ENCODE measurements around the gene PGBD5. TPM values are rescaled to one million over a fixed set of nuclear protein-coding genes. Genes with fewer than 3 reads are reported as not detected.

Gene PGBD5
- total RNA-seq, 6 experiments from 2014 or later: 0.05 TPM; not detected in 5

GRCh38 chr1:230385930-230386329 lies 40.2 kb downstream of the PGBD5 start:
- Mint-ChIP-seq H3K4me3 (no peak overlapping the region), H3K27ac (no peak overlapping the region), H3K9me3 (peaks cover 41% of the 10 kb centered on the region), H3K4me1 (ENCODE audit: low read depth) (no peaks in the 10 kb centered on the region), H3K27me3 (ENCODE audit: insufficient read depth) (no peaks in the 10 kb centered on the region), H3K36me3 (ENCODE audit: low read depth) (no peaks in the 10 kb centered on the region)
- DNase-seq: no peak
- no peak for TF ChIP-seq CTCF (IDR thresholded peaks at IDR 0.05)

- H3K4me1 Mint-ChIP-seq (ENCODE audit: low read depth): no peaks in the 10 kb centered on the region
- no peak overlapping the region for H3K27ac Mint-ChIP-seq
- H3K4me3 Mint-ChIP-seq: no peak overlapping the region
- peaks cover 41% of the 10 kb centered on the region for H3K9me3 Mint-ChIP-seq
- H3K36me3 Mint-ChIP-seq (ENCODE audit: low read depth): no peaks in the 10 kb centered on the region
- DNase-seq: no peak
- no peaks in the 10 kb centered on the region for H3K27me3 Mint-ChIP-seq (ENCODE audit: insufficient read depth)
- TF ChIP-seq CTCF (IDR thresholded peaks at IDR 0.05): no peak
Observed at GRCh38 chr1:230385158-230385450, 41.0 kb downstream of the PGBD5 start.

- Mint-ChIP-seq H3K4me1 (ENCODE audit: low read depth) (no peaks in the 10 kb centered on the region), H3K27me3 (ENCODE audit: insufficient read depth) (no peaks in the 10 kb centered on the region; the same call in 1 of the 2 replicates), H3K27ac (no peak overlapping the region)
Observed at GRCh38 chr1:230384380-230385157, 41.6 kb downstream of the PGBD5 start.

GRCh38 chr1:230383425-230383824 lies 42.7 kb downstream of the PGBD5 start:
- Mint-ChIP-seq H3K27me3 (ENCODE audit: insufficient read depth) (no peaks in the 10 kb centered on the region; the same call in 1 of the 2 replicates), H3K4me3 (no peak overlapping the region), H3K36me3 (ENCODE audit: low read depth) (peaks cover 9% of the 10 kb centered on the region; the same call in 1 of the 2 replicates), H3K27ac (no peak overlapping the region), H3K4me1 (ENCODE audit: low read depth) (no peaks in the 10 kb centered on the region), H3K9me3 (peaks cover 44% of the 10 kb centered on the region)
- DNase-seq: no peak
- no peak for TF ChIP-seq CTCF (IDR thresholded peaks at IDR 0.05)

More at GRCh38 chr1:230384380-230385157, 41.6 kb downstream of the PGBD5 start:
- no peak for DNase-seq
- H3K4me3 Mint-ChIP-seq: no peak overlapping the region
- H3K36me3 Mint-ChIP-seq (ENCODE audit: low read depth): peaks cover 4% of the 10 kb centered on the region; the same call in 1 of the 2 replicates
- peaks cover 41% of the 10 kb centered on the region for H3K9me3 Mint-ChIP-seq
- no peak for TF ChIP-seq CTCF (IDR thresholded peaks at IDR 0.05)

- DNase-seq: no peak
- peaks cover 9% of the 10 kb centered on the region; the same call in 1 of the 2 replicates for H3K36me3 Mint-ChIP-seq (ENCODE audit: low read depth)
- no peak overlapping the region for H3K4me3 Mint-ChIP-seq
- H3K4me1 Mint-ChIP-seq (ENCODE audit: low read depth): no peaks in the 10 kb centered on the region
- TF ChIP-seq CTCF (IDR thresholded peaks at IDR 0.05): no peak
- no peaks in the 10 kb centered on the region; the same call in 1 of the 2 replicates for H3K27me3 Mint-ChIP-seq (ENCODE audit: insufficient read depth)
- H3K27ac Mint-ChIP-seq: no peak overlapping the region
- peaks cover 48% of the 10 kb centered on the region for H3K9me3 Mint-ChIP-seq
Observed at GRCh38 chr1:230382001-230382491, 44.1 kb downstream of the PGBD5 start.
